Amniotic stem cell (primary cell): ENCODE measurements around the gene AKT1.

Experiments
- DNase-seq: peaks from one replicate; lab custom pipeline; 2025; lab: John Stamatoyannopoulos, UW

AKT1 gene

DNA sequence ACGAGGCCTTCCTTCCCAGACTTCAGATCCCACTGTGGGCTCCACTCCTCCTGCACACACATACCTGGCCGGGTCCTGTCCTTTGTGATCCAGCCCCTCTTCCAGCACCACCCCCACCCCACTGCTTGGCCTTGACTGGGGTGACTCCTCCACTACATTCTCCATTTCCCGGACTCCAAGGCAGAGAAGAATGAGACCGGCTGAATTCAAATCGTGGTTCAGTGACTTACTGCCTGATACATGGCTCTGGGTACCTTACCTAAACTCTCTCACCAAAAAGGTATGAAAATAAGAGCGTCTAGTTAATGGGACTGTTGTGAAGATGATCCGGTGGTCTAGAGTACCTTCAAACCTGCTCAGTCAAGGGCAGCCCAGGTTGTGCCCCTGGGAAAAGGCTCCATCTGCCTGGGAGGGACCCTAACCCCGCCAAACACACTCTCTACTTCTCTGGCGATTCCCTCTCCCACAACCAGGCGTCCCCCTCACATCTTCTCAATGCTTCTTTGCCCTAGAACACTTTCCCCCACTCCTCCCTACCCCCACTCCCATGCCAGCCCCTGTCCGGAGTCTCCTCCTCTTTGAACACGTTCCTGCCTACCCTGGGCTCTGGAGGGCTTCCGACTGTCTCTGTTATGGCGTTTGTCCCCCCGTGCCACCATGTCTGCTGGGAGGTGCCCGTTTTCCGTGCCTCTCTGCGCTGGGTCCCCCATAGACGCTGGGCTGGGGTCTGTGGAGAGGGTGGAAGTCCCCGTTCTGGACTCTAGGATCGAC, 3.9 kb upstream of the AKT1 start:
- no peak for DNase-seq

DNA sequence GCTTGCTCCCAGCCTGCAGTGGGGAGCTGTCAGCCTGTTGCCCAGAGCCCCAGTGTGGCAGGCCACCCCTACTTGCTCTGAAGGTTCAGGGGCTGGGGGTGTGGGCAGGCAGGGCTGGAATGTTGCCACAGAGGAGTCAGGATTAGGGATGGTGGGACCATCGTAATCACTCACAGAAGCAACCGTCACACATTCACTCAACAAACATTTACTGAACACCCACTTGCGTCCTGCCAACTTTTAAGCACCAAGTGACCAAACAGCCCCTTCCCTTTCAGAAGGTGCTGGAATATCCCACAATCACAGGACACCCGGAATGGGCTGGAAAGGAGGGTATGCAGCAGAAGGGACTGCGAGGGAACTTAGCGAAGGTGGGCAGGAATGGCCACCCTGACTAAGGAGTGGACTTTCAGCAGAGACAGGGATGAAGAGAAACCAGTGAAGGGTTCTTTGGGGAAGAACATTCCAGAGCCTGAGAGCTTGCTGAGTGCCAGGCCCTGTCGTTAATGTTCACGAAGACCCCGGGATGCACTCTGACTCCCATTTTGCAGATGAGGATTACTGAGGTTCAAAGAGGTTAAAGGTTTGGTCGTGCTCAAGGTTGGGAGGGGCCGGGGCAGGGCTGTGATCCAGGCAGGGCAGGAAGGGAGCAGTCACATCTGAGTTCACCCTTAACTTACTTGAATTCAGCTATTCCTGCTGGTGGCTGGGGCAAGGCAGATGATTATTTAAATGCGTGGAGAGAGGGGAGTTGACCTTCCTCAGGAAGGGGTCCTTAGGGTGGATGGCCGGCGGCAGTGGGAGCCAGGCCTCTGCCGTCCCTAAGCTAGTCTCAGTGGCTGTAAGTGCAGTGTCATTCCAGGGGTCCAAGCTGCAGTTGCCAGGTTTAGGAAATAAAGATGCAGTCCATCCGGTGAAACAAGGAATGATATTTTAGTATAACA, 3.0 kb upstream of the AKT1 start:
- DNase-seq: no peak

DNA sequence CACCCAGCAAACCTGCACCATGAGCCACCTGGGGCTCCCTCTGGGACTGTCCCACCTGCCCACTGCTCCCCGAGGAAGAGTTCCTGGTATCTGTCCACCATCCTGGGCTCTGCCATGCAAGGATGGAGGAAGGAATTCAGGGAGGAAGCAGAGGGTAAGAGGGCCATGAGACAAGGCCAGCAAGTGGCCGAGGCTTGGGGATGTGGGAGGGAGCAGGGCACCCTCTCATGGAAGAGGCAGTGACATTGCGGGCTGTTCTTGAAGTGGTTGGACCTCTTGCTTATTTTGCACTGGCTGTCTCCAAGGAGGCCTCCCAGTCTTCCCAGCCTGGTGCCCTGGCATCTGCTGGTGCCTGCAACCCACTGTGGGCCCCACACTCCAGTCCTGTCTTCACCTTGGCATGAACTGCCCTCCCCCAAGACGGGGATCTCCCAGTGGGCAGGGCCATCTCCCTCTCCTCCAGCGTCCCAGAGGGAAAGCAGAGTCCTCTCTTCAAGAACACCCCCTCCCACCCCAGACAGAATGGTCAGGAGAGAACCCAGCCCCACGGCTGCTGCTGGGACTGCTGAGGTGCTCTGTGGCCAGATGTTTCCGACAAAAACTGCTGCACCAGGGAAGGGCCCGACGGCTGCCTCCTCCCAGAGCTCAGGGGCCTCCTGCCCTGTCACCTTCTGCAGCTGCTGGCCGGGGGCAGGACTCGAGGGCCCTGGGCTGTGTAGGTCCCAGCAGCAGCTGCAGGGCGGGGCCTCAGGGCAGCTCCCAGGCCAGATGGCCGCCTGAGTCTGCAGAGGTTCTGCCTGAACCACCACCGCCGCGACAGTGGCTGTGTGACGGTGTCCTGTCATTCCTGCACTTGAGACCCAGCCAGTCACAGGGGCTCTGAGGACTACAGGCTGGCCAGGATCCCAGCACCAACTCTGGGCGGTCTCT, 1.8 kb upstream of the AKT1 start:
- DNase-seq: no peak

DNA sequence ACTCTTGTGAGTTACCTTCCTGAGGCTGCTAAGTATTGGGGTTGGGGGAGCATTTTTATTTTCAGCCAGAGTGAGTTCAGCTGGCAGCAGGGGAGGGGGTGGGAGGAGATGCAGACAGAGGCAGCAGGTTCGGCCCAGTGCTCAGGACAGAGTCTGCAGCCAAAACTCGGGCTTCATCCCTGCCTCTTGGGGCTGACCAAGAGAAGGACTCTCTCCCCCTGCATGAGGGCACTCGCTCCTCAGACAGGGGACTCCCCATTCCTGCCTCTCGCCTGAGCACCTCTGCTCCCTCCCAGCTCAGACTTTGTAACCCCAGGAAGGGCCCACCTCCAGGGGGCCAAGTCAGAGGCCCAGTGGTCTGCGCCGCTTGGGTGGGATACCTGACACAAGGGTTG, 1.1 kb upstream of the AKT1 start:
- DNase-seq: no peak

DNA sequence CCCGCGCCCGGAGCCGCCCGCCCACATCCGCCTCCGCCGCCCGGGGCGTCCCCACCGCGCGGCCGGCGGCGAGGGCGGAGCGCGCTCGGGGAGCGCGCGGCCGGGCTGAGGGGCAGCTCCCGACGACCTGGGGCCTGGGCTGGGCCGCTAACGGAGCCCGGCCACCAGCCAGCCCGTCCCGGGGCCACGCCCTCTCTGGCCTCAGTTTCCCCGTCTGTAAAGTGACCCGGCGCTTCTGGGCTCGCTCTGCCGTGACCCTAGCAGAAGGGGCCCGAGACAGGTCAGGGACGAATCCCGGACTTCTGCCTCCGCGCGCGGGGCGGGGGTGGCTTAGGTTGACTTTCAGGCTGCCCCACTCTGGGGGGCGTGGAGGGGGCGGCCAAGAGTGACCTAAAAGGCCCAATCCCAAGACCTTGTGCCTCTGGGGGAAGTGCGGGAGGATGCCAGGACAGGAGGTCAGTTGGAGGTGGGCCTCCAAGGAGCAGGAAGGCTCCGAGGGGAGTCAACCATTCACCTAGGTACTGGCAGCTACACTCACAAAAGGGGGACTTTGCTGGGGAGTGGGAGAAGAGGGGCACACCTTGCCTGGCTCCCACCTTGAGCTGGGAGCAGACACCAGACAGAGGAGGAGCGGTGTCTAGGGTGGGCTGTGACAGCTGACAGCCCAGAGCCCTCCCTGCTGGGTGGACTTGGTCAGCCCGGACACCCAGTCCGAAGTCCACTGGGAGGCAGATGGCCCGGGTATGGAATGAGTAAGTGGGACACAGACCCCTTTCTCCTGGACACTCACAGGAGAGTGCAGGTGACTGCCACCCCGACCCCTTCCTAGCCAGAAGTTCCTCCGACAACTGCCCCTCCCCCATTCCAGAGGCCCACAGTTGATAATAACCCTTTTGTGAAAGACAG, 486 bp upstream of the AKT1 start:
- no peak for DNase-seq

DNA sequence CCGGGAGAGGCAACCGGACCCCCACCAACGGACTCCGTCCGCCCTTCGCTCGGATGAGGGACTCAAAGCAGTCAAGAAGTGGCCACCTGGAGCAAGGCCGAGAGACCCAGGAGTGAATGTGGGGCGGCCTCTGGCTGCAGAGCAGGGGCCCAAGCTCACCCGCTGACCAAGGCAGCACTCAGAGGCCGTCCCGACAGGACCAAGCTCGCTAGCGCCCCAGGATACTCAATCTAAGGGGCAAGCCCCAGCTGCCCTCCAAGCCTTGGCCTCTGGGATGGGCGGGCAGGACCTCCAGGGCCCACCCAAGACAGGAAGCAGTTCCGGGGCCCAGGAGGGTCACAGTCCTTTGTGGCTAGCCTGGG, 936 bp downstream of the AKT1 start:
- no peak for DNase-seq

DNA sequence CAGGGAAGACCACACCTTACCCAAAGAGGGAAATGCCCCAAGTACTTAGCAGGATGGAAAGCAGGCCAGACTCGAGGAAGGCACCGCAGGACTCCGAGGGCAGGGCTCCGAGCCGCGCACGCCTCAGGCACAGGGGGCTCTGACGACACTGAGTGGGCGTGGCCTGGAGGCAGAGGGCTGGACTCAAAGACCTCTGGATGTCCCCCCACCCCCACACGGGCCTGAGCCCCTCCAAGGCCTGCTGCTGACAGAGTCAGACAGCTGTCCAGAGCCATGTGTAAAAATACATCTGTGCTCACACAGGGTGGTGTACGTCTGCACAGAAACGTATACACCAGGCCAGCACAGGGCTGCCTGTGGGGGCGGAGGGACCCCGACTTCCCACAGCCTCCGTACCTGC, 1.4 kb downstream of the AKT1 start:
- peak; percentile 8 for DNase-seq

DNA sequence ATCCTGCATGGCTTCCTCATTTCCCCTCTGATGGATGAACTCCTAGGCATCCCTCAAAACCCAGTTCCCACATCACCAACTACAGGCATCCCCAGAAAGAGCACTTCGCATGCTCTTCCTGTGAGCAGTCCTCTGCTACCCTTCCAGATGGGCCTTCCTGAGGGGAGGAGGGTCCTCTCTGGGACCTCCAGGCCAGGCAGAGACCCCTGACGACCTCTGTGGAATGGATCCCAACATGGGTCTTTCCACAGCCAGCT, 1.9 kb downstream of the AKT1 start:
- DNase-seq: no peak

DNA sequence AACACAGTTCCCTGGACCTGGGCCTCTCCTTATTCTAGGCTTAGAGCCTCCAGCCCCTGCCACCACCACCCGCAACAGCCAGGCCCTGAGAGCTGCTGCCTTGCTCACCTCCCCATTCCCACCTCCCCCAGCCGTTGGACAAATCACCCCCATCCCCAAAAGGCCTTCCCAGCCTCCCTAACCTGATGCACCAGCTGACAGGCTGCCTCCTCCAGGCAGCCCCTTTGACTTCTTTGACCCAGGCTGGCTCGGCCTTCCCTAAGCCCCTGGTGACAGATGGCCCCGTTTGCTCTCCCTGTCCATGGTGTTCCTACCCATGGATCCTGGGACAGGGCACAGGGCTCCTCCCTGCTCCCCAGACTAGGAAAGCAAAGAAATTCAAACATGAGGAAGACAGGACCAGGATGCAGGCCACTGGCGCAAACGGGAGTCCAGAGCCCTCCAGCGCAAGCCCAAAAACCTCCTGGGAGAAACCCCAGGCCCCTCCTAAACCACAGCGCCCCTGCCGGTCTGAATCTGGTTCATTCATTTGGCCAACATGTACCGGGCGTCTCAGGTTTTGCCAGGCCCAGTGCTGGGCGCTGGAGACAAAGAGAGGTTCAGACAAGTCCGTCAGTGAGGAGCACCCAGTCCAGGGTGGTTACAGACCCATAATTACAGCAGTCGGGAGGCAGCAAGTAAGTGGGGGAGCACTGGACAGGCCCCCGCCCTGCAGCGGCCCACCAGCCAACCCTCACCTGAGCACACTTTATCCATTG, 2.4 kb downstream of the AKT1 start:
- DNase-seq: no peak

DNA sequence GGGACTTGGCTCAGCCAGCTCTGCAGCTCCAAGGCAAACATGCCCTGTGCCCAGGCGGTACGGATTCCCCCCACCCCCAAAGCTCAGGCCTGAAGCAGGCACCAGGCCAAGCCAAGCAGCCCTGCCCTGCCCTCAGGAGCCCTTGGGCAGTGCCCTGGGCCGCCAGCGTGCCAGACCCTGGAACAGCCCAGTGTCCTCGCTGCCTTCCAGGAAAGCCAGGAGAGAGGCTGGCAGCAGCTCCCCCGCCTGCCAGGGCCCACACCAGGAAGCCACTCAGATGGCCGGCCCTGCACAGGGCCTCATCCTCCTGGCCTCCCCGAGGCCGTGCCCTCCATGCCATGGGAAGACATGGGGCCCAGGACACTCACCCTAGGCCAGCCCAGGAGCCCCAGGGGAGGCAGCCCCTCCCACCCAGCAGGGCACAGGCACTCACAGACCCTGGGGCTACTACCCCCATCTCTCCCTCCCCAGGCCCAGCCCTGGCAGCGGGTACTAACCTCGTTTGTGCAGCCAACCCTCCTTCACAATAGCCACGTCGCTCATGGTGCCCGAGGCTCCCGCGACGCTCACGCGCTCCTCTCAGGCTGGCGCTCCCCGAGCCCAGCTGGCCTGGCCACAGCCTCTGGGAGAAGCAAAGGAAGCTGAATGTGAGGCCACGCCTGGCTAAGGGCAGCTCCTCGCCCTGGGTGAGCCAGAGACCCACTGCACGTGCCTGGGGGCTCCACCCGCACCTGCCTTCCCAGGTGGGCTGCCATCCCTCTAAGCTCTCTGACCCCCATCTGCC, 3.3 kb downstream of the AKT1 start:
- DNase-seq: no peak

DNA sequence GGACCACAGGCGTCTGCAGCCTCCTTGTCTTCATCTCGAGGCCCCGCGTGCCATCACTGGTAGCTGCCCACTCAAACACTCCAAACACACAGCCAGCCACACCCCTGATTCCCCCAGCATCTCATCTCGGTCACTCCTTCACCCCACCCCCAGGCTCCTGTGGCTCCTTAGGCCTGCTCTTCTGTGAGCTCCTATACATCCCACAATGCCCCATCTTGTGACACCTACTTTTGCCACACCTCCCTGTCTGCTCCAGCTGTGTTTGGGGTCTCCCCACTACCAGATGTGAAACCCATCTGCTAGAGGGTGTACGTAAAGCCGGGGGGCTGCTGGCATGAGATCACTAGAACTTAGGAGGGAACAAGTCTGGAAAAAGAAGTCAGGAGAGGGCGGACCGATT, 4.1 kb downstream of the AKT1 start:
- no peak for DNase-seq

DNA sequence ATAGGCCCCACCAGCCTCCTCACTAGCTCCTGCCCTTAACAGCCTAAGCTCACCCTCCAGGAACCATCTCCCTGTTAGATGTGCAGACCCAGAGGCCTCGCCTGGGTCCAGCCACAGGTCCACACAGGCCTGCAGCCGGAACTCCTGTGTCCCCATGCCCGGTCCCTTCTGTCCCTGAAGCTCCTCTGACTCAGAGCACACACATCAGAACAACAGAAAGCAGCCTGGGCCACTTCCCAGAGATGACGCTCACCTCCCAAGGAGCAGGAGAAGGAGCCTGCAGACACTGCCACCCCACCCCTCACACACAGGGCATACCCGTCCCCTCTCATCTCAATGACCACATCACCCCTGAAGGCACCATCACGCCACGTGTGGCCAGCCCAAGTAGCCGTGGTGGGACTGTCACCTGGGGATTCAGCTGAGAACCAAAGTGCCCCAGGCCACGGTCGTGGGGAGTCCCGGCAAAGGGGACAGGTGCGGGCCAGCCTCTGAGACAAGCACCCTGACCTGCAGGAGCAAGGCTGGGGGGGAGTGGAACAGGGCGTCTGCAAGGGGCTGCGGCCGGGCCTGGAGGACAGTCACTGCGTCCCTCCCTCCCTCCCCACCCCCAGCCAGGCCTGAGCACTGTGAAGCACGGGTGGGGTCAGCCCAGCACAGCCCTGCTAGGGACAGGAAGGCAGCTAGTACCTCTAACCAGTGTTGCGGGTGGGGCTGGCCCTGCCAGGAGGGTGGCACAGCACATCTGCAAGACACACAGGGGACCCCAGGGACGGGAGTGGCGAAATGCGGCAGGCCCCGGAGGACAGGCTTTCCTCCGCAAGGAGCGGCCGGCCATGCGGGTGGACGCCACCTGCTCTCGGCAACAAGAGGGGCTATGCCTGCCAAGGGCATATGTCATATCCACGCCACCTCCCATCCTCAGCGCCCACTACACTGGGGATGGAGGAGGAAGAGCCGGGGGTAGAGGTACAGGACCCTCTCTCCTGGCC, 5.5 kb downstream of the AKT1 start:
- no peak for DNase-seq

DNA sequence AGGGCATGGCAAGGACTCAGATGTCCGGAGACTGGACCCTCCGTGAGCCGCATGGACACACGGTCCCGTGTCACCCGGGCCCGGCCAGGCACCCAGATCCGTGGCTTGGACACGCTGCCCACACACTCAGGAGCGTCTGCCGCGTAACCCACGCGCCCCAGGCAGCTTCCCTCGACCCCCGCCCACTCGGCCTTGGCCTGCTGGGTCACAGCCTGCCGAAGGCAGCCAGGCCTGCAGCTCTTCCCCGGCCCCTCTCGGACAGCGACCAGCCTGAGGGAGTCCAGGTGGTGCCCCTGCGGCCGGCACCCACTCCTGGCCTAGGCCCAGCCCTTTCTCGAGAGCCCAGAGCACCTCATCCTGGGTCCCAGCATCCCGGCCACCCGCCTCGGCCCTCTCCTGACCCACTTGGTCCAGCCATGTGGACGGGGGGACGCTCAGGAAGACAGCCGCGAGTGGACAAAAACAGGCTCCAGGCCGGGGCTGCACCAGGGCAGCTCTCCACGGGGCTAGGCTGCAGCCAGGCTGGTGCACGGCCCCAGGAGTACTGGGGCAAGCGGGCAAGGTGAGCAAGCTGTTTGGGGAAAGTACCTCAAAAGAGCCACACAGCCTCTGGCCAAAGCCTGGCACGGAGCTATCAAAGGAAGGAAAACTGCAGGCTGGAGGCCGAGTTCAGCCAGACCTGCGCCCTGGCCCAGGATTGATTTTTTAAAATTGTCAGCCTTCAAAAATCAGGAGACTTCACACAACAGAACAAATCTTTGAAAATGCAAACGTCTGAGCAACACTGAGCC, 6.5 kb downstream of the AKT1 start:
- no peak for DNase-seq

DNA sequence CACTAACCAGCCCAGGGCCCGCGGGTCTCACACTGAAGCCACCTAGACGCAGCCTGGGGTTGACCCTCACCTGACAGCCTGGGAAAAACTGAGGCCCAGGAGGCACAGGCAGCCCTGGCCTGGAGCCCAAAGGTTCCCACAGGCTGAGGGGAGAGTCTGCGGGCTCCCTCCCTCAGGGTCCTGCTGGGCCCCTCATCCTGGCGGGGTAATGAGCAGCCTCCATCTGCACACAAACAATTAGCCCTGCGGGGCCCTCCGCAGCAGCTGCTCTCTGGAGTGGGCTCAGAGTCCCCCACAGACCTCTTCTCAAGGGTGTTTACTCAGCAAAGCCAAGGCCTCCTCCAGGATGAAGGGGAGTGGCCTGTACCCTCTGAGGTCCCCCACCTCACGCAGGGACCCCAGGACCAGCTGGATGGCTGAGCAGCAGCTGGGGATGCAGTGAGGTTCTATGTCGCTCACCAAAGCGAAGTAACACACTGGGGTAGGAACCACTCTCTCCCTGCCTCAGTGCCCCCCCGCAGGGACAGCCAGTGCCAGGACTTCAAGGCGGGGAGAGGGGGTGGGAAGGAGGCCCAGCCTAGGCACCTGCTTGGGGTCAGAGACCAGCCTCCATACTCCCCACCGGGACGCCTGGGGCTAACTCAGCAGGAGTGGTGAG, 7.3 kb downstream of the AKT1 start:
- DNase-seq: no peak

DNA sequence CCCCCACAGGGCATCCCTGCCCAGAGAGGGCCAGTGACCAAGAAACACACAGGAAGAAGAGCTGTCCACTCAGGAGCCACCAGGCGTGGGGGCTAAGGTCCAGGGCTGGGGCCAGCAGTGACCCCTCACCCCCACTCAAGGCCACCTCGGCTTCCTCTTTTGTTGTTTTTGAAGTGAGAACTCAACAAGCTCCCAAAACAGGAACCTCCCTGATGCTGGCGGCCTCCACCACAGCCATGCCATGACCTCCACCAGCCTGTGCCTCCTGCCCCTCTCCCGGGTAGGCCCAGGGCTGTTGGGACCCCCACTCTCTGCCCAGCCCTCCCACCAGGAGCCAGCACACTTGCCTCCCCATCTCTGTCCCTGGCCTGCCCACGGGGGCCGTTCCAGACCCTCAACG, 7.8 kb downstream of the AKT1 start:
- no peak for DNase-seq

DNA sequence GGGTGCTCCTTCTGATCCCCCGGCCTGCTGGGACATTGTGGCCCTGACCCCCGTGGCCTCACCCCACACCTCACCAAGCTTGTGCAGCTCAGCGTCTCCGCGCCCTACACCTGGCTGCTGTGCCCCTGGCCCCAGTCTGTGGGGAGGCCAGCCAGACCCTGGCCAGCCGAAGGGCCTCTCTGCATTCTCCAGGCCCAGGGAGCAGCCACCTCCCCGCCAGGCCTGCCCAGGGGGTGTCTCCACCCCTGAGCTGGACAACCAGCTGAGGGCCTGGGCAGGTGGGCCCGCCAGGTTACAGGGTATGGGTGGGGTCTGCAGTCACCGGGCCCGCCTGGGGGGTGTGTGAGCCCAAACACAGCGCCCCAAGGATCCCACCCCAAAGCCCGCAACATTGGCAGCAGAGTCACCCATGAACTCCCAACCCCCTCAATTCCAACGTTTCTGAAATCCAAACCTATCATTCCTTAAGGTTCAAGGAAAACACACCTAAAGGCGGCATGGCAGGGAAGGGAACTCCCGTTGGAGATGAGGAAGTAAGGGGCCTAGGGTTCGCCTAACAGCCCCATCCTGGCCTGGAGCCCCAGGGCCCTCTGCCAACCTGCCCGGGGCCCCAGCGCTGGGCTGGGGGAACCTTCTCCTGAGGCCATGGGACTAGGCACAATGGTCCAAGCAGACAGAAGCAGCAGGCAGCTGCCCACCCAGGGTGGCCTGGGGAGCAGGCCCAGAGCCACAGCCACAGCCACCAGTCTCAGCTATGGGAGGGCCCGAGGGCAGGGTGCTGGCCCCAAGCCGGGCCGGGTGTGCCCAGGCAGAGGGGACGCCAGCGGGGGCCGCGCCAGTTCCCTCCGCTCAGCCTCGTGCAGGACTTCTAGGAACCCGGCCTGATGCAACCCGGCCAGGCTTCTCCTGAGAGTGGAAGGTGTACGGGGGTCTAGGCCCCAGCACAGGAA, 8.5 kb downstream of the AKT1 start:
- no peak for DNase-seq
